ENCODE results near the gene POLE3.
"Not testable (repeated sequence)": the region's sequence is repeated elsewhere in the genome, so short reads cannot be mapped to it uniquely, and the experiment has no call there.

DNA sequence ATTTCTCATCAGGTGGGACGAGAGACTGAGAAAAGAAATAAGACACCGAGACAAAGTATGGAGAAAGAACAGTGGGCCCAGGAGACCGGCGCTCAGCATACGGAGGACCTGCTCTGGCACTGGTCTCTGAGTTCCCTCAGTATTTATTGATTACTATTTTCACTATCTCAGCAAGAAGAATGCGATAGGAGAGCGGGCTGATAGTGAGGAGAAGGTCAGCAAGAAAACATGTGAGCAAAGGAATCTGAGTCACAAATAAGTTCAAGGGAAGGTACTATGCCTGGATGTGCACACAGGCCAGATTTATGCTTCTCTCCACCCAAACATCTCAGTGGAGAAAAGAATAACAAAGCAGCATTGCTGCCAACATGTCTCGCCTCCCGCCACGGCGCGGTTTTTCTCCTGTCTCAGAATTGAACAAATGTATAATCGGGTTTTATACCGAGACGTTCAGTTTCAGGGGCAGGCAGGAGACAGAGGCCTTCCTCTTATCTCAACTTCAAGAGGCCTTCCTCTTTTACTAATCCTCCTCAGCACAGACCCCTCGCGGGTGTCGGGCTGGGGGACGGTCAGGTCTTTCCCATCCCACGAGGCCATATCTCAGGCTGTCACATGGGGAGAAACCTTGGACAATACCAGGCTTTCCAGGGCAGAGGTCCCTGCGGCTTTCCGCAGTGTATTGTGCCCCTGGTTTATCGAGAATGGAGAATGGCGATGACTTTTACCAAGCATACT lies 31.2 kb downstream of the POLE3 start:
- not testable (repeated sequence) for TF ChIP-seq EZH2 (IDR thresholded peaks at IDR 0.05; ENCODE audit: borderline replicate concordance, insufficient read depth, low read depth, low read length, poor library complexity, severe bottlenecking)
- TF ChIP-seq, protein P1, sequence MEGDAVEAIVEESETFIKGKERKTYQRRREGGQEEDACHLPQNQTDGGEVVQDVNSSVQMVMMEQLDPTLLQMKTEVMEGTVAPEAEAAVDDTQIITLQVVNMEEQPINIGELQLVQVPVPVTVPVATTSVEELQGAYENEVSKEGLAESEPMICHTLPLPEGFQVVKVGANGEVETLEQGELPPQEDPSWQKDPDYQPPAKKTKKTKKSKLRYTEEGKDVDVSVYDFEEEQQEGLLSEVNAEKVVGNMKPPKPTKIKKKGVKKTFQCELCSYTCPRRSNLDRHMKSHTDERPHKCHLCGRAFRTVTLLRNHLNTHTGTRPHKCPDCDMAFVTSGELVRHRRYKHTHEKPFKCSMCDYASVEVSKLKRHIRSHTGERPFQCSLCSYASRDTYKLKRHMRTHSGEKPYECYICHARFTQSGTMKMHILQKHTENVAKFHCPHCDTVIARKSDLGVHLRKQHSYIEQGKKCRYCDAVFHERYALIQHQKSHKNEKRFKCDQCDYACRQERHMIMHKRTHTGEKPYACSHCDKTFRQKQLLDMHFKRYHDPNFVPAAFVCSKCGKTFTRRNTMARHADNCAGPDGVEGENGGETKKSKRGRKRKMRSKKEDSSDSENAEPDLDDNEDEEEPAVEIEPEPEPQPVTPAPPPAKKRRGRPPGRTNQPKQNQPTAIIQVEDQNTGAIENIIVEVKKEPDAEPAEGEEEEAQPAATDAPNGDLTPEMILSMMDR (IDR thresholded peaks at IDR 0.05): not testable (repeated sequence)

Measured in B cell (primary cell).